Effector memory CD4-positive, alpha-beta T cell (primary cell): ENCODE measurements around the gene C1QL4.
"Not testable (repeated sequence)": the region's sequence is repeated elsewhere in the genome, so short reads cannot be mapped to it uniquely, and the experiment has no call there.

ENCODE experiments used
- DNase-seq, 3 donors: peaks; one replicate each; pipeline ENCODE4 v3.0.0-alpha.2; 2020
- H3K27ac ChIP-seq: 2 replicates; pipeline ENCODE4 v1.7.0; 2013; ENCODE audit warnings: mild to moderate bottlenecking, low read length, moderate library complexity; ENCODE audit not compliant: insufficient read depth, poor library complexity, severe bottlenecking
- H3K27me3 ChIP-seq: replicated peaks from 2 replicates; pipeline ENCODE4 v1.7.0; 2013; ENCODE audit warnings: mild to moderate bottlenecking, low read length; ENCODE audit not compliant: insufficient read depth, control insufficient read depth, poor library complexity, severe bottlenecking
- H3K36me3 ChIP-seq: 2 replicates; pipeline ENCODE4 v1.7.0; 2013; ENCODE audit warnings: mild to moderate bottlenecking, low read length, moderate library complexity; ENCODE audit not compliant: control insufficient read depth, insufficient read depth
- H3K4me1 ChIP-seq: 2 replicates; pipeline ENCODE4 v1.7.0; 2013; ENCODE audit warnings: low read length, mild to moderate bottlenecking; ENCODE audit not compliant: control insufficient read depth, insufficient read depth, poor library complexity, severe bottlenecking
- H3K4me3 ChIP-seq: 2 replicates; pipeline ENCODE4 v1.7.0; 2013; ENCODE audit warnings: low read length, low read depth, mild to moderate bottlenecking; ENCODE audit not compliant: insufficient read depth, poor library complexity, severe bottlenecking
- H3K9me3 ChIP-seq: 2 replicates; pipeline ENCODE4 v1.7.0; 2013; ENCODE audit warnings: mild to moderate bottlenecking, low read length, moderate library complexity; ENCODE audit not compliant: control insufficient read depth

The C1QL4 gene

DNA sequence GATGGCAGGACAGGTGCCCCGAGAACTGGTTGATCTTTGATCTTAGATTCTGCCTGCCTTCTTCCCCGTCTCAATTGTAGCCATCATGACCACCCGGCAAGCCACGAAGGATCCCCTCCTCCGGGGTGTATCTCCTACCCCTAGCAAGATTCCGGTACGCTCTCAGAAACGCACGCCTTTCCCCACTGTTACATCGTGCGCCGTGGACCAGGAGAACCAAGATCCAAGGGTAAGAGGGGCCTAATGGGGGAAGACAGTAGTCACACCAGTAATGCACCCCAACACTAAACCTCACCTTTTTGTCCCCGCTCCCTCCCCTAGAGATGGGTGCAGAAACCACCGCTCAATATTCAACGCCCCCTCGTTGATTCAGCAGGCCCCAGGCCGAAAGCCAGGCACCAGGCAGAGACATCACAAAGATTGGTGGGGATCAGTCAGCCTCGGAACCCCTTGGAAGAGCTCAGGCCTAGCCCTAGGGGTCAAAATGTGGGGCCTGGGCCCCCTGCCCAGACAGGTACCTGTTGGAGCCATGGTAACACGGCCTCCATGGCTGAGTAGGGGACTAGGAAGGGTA, 13.4 kb downstream of the C1QL4 start:
- Histone ChIP-seq H3K4me1 (peaks cover 4% of the 10 kb centered on the region), H3K4me3 (peak overlapping the region; percentile 62), H3K27ac (no peak overlapping the region), H3K36me3 (no peaks in the 10 kb centered on the region), H3K9me3 (no peaks in the 10 kb centered on the region), H3K27me3 (no peaks in the 10 kb centered on the region)
- no peak for DNase-seq

DNA sequence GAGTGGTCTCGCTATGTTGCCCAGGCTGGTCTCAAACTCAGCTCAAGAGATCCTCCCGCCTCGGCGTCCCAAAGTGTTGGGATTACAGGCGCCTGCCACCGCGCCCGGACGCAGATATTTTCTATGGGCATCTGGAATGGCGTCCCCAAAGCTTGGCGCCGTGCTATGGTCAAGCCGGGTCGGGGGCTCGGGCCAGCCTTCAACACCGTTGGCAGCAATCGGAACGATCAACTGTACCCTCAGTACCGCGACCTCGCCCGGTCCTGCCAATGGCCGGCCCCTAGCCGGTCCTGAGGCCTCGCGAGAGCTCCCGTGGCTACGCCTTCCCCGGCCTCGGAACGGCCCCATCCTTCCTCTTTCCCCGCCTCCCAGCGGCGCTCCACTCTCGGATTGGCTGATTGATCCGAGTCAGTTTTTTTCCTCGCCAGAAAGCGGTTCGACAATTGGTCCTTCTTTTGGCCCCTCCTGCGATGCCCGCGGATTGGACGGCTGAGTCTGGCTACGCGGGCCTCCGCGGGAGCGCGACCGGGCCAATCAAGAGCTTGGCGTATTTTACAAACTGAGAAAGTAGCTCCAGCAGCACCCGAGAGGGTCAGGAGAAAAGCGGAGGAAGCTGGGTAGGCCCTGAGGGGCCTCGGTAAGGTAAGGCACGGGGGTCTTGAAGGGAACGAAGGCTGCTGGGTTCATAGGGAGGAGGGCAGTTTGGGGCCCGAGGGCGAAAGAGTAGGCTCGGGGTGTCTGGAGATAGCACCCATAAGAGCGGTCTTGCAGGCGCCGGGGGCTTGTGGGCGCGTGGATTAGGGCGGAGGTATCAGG, 14.1 kb downstream of the C1QL4 start, which contains the start of gene TROAP:
Gene TROAP (plus strand): TSS at position 548 of the 816 bp plus-strand sequence. CDS start 354 bp downstream, outside the sequence.
- Histone ChIP-seq H3K4me1 (peaks cover 4% of the 10 kb centered on the region), H3K27ac (peak within 1 kb of the TSS; percentile 50), H3K9me3 (no peaks in the 10 kb centered on the region), H3K27me3 (no peaks in the 10 kb centered on the region), H3K4me3 (peak within 1 kb of the TSS; percentile 62), H3K36me3 (no peaks in the 10 kb centered on the region)
- peak; percentile 90 to 96 (median 95) for DNase-seq

DNA sequence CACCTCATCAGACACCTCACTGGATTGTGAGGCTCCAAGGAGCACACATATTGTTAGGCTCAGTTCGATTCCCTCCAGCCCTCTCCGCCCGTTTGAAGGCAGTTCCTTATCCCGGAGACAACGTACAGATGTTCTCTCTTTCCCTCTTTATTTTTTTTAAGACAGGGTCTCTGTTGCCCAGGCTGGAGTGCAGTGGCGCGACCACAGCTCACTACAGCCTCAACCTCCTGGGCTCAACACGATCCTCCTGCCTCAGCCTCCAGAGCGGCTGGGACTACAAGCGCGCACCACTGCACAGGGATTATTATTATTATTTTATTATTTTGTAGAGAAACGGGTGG, 14.7 kb downstream of the C1QL4 start:
- Histone ChIP-seq H3K27ac (peak overlapping the region; percentile 50), H3K4me1 (peaks cover 4% of the 10 kb centered on the region), H3K36me3 (no peaks in the 10 kb centered on the region), H3K4me3 (peak overlapping the region; percentile 62), H3K27me3 (no peaks in the 10 kb centered on the region), H3K9me3 (no peaks in the 10 kb centered on the region)
- no peak for DNase-seq

DNA sequence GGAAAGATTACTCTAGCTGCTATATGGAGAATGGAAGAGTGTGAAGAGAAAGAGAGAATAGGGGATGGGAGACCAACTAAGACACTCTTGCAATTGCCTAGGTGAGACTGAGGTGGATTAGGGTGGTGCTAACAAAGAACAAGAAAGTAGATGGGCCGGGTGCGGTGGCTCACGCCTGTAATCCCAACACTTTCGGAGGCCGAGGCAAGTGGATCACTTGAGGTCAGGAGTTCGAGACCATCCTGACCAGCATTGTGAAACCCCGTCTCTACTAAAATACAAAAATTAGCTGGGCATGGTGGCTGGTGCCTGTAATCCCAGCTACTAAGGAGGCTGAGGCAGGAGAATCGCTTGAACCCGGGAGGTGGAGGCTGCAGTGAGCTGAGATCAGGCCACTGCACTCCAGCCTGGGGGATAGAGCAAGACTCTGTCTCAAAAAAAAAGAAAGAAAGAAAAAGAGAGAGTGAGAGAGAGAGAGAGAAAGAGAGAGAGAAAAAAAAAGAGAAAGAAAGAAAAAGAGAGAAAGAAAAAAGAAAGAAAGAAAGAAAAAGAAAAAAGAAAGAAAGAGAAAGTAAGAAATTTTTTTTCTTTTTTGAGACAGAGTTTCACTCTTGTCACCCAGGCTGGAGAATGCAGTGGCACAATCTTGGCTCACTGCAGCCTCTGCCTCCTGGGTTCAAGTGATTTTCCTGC, 16.4 kb downstream of the C1QL4 start:
- DNase-seq, result not testable (repeated sequence)

DNA sequence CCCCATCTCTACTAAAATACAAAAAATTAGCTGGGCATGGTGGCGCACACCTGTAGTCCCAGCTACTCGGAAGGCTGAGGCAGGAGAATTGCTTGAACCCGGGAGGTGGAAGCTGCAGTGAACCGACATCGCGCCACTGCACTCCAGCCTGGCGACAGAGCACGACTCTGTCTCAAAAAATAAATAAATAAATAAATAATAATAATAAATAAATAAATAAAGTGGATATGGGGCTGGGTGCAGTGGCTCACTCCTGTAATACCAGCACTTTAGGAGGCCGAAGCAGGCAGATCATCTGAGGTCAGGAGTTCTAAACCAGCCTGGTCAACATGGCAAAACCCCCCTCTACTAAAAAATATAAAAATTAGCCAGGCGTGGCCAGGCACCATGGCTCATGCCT, 19.9 kb downstream of the C1QL4 start:
- H3K9me3 ChIP-seq, H3K4me3 ChIP-seq, H3K27ac ChIP-seq, H3K36me3 ChIP-seq, H3K27me3 ChIP-seq, DNase-seq, H3K4me1 ChIP-seq: not testable (repeated sequence)

More for the DNA sequence above, 16.4 kb downstream of the C1QL4 start:
- not testable (repeated sequence) for H3K9me3 ChIP-seq, H3K27ac ChIP-seq, H3K4me1 ChIP-seq, H3K36me3 ChIP-seq, H3K27me3 ChIP-seq, H3K4me3 ChIP-seq

GRCh38 chr12:49314811-49315210, 22.2 kb downstream of the C1QL4 start:
- no peak overlapping the region for H3K27ac ChIP-seq
- H3K27me3 ChIP-seq, result no peaks in the 10 kb centered on the region

GRCh38 chr12:49310451-49311000, 26.5 kb downstream of the C1QL4 start:
- not testable (repeated sequence) for DNase-seq, H3K27ac ChIP-seq, H3K36me3 ChIP-seq, H3K9me3 ChIP-seq, H3K4me1 ChIP-seq, H3K4me3 ChIP-seq, H3K27me3 ChIP-seq

More at GRCh38 chr12:49314811-49315210, 22.2 kb downstream of the C1QL4 start:
- Histone ChIP-seq H3K36me3 (no peaks in the 10 kb centered on the region), H3K9me3 (no peaks in the 10 kb centered on the region), H3K4me3 (no peak overlapping the region), H3K4me1 (no peaks in the 10 kb centered on the region)
- DNase-seq, result no peak

GRCh38 chr12:49309386-49309785, 27.6 kb downstream of the C1QL4 start:
- Histone ChIP-seq H3K4me1 (no peaks in the 10 kb centered on the region), H3K27me3 (no peaks in the 10 kb centered on the region), H3K4me3 (no peak overlapping the region), H3K36me3 (no peaks in the 10 kb centered on the region), H3K27ac (no peak overlapping the region), H3K9me3 (no peaks in the 10 kb centered on the region)
- no peak for DNase-seq

- Histone ChIP-seq H3K4me3 (no peak overlapping the region), H3K27me3 (no peaks in the 10 kb centered on the region), H3K9me3 (no peaks in the 10 kb centered on the region), H3K27ac (no peak overlapping the region), H3K36me3 (no peaks in the 10 kb centered on the region), H3K4me1 (no peaks in the 10 kb centered on the region)
- no peak for DNase-seq
Observed at GRCh38 chr12:49305762-49306510, 31.1 kb downstream of the C1QL4 start.
